ENCODE results near the gene LRRTM3. TPM values are rescaled to one million over a fixed set of nuclear protein-coding genes. Genes with fewer than 3 reads are reported as not detected.

Gene LRRTM3
- total RNA-seq, result not detected

- H3K27ac Mint-ChIP-seq, result no peak within 1 kb of the TSS
- peaks cover 4 to 5% of the 10 kb centered on the region in 2 donors for H3K9me3 Mint-ChIP-seq
- no peaks in the 10 kb centered on the region for H3K36me3 Mint-ChIP-seq
- ATAC-seq, result peak; percentile 47 to 89
- DNase-seq (ENCODE audit: low spot score in 2 of 2), result peak in 1 of 2 donors; percentile 7
These were observed at the start of gene LRRTM3 for GRCh38 chr10:66925896-66926715. LRRTM3 (plus strand) TSS chr10:66926036.

DNA sequence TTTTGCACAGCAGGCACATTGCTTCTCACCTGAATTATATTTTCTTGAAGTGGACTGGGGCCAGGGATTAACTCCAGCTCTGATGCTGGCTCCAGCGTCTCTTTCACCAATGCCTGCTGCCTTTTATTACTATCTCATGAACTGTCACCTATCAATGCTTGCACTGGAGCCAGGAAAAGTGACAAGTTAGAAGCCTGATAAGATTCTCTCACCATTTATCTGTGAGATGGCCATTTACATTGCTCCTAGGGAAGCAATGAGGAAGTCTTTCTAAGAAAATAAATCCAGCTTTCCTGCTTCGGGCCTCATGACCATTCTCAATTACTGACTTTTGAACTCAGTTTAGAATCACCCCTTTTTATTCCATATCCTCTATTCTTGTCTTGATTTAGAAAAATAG, 48.5 kb upstream of the LRRTM3 start:
- ATAC-seq, result no peak
- Mint-ChIP-seq H3K27ac (no peak overlapping the region), H3K9me3 (no peaks in the 10 kb centered on the region), H3K36me3 (no peaks in the 10 kb centered on the region)
- no peak for DNase-seq (ENCODE audit: low spot score in 2 of 2)

DNA sequence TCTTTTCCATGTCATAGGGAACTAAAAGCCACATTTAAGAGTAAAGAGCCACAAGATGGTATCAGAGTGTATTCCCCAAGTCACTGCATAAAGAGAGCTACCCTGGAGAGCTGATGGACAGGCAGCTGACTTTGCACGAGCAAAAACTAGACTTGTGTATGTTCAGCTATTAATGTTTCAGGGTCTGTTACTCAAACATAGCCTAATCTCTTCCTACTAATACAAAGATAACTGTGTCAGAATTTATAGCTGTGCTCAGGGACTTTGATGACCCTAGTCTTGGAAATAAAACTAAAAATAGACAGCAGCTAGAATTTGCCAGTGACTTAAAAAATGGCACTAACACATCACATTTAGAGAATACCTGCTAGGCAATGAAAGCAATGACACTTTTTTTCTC, 45.5 kb upstream of the LRRTM3 start:
- peaks cover 3 to 4% of the 10 kb centered on the region in 2 donors for H3K9me3 Mint-ChIP-seq
- ATAC-seq, result no peak
- no peaks in the 10 kb centered on the region for H3K36me3 Mint-ChIP-seq
- no peak for DNase-seq (ENCODE audit: low spot score in 2 of 2)
- no peak overlapping the region for H3K27ac Mint-ChIP-seq

DNA sequence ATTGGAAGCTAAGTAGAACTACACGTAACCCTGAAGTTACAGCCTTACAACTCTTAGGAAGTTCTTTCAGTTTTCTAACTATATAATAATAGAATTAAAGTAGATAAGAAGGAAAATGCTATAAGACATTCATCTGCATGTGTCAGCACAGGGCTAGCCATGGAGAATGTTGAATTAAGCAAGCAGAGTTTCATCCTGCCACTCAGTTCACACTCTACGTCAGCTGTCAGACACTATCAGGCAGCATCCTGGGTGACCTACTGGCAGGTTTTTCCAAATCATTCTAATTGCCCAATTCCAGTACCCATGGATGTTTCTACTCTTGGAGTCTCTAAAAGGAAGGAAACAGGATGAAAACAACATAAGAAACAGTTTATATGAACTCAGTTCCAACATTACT, 45.0 kb upstream of the LRRTM3 start:
- no peak overlapping the region for H3K27ac Mint-ChIP-seq
- ATAC-seq, result no peak
- H3K36me3 Mint-ChIP-seq, result no peaks in the 10 kb centered on the region
- H3K9me3 Mint-ChIP-seq, result peaks cover 3 to 4% of the 10 kb centered on the region in 2 donors
- DNase-seq (ENCODE audit: low spot score in 2 of 2), result no peak

- Mint-ChIP-seq H3K9me3 (peaks cover 3 to 9% of the 10 kb centered on the region in 2 donors), H3K27ac (no peak overlapping the region), H3K36me3 (no peaks in the 10 kb centered on the region)
- DNase-seq (ENCODE audit: low spot score in 2 of 2) (no peak), ATAC-seq (no peak)
These were observed 44.0 kb upstream of the LRRTM3 start for GRCh38 chr10:66881814-66882213.

DNA sequence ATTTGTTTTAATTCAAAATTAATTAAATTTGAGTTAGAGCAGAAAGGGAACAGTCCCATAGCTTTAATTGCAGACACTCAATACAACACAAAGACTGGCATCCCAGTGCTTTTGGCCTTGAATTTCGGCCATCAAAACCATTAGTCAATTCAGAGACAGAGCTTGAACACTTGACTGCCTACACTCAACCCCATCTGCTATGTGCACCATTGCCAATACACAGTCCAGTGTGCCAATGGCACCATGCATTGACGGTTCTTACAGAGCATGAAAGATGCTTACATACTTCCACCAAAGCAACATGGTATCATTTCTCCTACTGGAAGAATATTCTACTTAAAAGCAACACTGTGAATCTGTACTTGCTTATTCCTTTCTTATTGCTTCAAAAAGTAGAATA, 43.6 kb upstream of the LRRTM3 start:
- Mint-ChIP-seq H3K36me3 (no peaks in the 10 kb centered on the region), H3K9me3 (peaks cover 3 to 9% of the 10 kb centered on the region in 2 donors), H3K27ac (no peak overlapping the region)
- no peak for DNase-seq (ENCODE audit: low spot score in 2 of 2)
- no peak for ATAC-seq

GRCh38 chr10:66886848-66887247, 39.0 kb upstream of the LRRTM3 start:
- H3K27ac Mint-ChIP-seq, result no peak overlapping the region
- H3K9me3 Mint-ChIP-seq, result peaks cover 12 to 17% of the 10 kb centered on the region in 2 donors
- no peaks in the 10 kb centered on the region for H3K36me3 Mint-ChIP-seq
- no peak for ATAC-seq
- no peak for DNase-seq (ENCODE audit: low spot score in 2 of 2)

DNA sequence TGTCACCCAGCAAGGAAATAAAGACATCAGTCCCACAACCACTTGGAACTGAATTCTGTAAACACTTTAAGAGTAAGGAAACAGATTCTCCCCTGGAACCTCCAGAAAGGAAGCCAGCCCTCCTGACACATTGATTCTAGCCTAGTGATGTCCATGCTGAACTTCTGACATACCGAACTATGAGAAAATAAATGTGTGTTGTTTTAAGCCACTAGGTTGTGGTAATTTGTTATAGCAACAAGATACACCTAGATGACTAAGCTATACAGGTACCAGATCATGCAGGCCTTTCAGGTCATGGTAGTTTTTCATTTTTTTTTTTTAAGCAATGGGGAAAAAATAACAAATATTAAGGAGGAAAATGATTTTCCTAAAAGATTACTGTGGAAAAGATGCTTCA, 37.6 kb upstream of the LRRTM3 start:
- Mint-ChIP-seq H3K27ac (no peak overlapping the region), H3K9me3 (peaks cover 12 to 17% of the 10 kb centered on the region in 2 donors), H3K36me3 (no peaks in the 10 kb centered on the region)
- no peak for DNase-seq (ENCODE audit: low spot score in 2 of 2)
- ATAC-seq, result no peak

DNA sequence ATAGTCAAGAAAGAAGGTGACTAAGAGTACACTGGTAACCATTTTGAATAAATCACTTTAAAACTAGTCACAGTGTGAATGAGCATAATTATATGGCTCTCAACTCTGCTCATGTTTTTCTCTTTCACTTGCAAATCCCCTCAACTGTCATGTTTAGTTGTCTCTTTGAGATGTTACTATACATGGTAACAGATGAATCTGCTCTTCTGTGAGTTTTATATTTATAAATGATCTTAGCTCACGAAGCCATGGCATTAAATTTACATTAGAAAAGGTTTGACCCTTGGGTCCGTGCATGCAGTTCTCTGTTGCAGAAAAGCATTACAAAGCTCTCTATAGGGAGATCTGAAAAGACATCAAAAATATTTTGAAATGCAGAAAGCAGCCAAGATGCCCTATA, 33.0 kb upstream of the LRRTM3 start:
- ATAC-seq (no peak), DNase-seq (ENCODE audit: low spot score in 2 of 2) (no peak)
- Mint-ChIP-seq H3K9me3 (peaks cover 9 to 13% of the 10 kb centered on the region in 2 donors), H3K27ac (no peak overlapping the region), H3K36me3 (no peaks in the 10 kb centered on the region)

GRCh38 chr10:66910671-66911070, 15.2 kb upstream of the LRRTM3 start:
- no peak overlapping the region for H3K27ac Mint-ChIP-seq

GRCh38 chr10:66916030-66916429, 9.8 kb upstream of the LRRTM3 start:
- Mint-ChIP-seq H3K9me3 (no peaks in the 10 kb centered on the region), H3K36me3 (no peaks in the 10 kb centered on the region), H3K27ac (no peak overlapping the region)
- no peak for ATAC-seq
- no peak for DNase-seq (ENCODE audit: low spot score in 2 of 2)

More at GRCh38 chr10:66910671-66911070, 15.2 kb upstream of the LRRTM3 start:
- Mint-ChIP-seq H3K9me3 (no peaks in the 10 kb centered on the region), H3K36me3 (no peaks in the 10 kb centered on the region)
- DNase-seq (ENCODE audit: low spot score in 2 of 2), result no peak
- ATAC-seq, result no peak

GRCh38 chr10:66917104-66917503, 8.7 kb upstream of the LRRTM3 start:
- no peak for DNase-seq (ENCODE audit: low spot score in 2 of 2)
- no peak for ATAC-seq
- Mint-ChIP-seq H3K9me3 (peaks cover 5% of the 10 kb centered on the region in 2 donors), H3K36me3 (no peaks in the 10 kb centered on the region), H3K27ac (no peak overlapping the region)

GRCh38 chr10:66919248-66919647, 6.6 kb upstream of the LRRTM3 start:
- peaks cover 5% of the 10 kb centered on the region in 2 donors for H3K9me3 Mint-ChIP-seq
- DNase-seq (ENCODE audit: low spot score in 2 of 2) (no peak), ATAC-seq (no peak)
- H3K27ac Mint-ChIP-seq, result no peak overlapping the region
- no peaks in the 10 kb centered on the region for H3K36me3 Mint-ChIP-seq

- Mint-ChIP-seq H3K9me3 (peaks cover 5% of the 10 kb centered on the region in 2 donors), H3K27ac (no peak overlapping the region), H3K36me3 (no peaks in the 10 kb centered on the region)
- no peak for ATAC-seq
- DNase-seq (ENCODE audit: low spot score in 2 of 2), result no peak
These were observed 1.0 kb upstream of the LRRTM3 start for GRCh38 chr10:66924674-66925345.

GRCh38 chr10:66925373-66925772, 463 bp upstream of the LRRTM3 start:
- Mint-ChIP-seq H3K9me3 (peaks cover 5% of the 10 kb centered on the region in 2 donors), H3K36me3 (no peaks in the 10 kb centered on the region), H3K27ac (no peak overlapping the region)
- ATAC-seq (no peak), DNase-seq (ENCODE audit: low spot score in 2 of 2) (no peak)

DNA sequence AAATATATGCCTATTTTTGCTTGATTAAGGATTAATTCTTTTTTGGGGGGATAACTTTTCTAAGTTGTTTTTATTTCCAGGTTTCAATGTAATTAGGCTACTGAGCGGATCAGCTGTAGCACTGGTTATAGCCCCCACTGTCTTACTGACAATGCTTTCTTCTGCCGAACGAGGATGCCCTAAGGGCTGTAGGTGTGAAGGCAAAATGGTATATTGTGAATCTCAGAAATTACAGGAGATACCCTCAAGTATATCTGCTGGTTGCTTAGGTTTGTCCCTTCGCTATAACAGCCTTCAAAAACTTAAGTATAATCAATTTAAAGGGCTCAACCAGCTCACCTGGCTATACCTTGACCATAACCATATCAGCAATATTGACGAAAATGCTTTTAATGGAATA, 1.0 kb downstream of the LRRTM3 start:
- no peak for ATAC-seq
- no peak for DNase-seq (ENCODE audit: low spot score in 2 of 2)
- H3K9me3 Mint-ChIP-seq, result no peaks in the 10 kb centered on the region
- no peaks in the 10 kb centered on the region for H3K36me3 Mint-ChIP-seq
- no peak overlapping the region for H3K27ac Mint-ChIP-seq

GRCh38 chr10:66927251-66927935, 1.6 kb downstream of the LRRTM3 start:
- H3K36me3 Mint-ChIP-seq, result no peaks in the 10 kb centered on the region
- no peak for ATAC-seq
- H3K9me3 Mint-ChIP-seq, result no peaks in the 10 kb centered on the region

More at GRCh38 chr10:66927251-66927935, 1.6 kb downstream of the LRRTM3 start:
- no peak for DNase-seq (ENCODE audit: low spot score in 2 of 2)
- no peak overlapping the region for H3K27ac Mint-ChIP-seq

Measured in activated naive CD4-positive, alpha-beta T cell treated with anti-CD3 and anti-CD28 coated beads, Interleukin-2, amount 50 U/mL, for 72 hours (primary cell).